ENCODE results near the gene FN1. TPM values are rescaled to one million over a fixed set of nuclear protein-coding genes. Genes with fewer than 3 reads are reported as not detected.

The FN1 gene
- total and polyA plus RNA-seq, 9 donors = 96.3 to 979 (median 287) TPM

DNA sequence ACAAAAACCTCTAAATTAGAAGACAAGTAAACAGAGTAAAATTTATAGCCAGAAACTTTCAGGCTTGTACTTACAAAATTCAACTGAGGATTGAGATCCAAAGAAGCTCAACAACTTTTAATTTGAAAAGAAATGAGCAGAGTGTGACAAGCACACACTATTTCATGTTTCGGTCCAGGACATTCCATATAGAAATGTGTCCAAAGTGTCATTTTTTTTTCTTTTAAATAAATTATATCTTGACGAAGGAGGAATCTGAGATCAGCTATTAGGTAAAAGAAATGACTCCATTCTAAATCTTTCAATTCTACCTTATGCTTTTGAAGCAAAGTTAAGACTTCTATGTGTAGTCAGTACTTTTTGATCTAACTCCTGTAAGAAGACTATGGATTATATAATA lies 4.6 kb downstream of the FN1 start:
- H3K9me3 ChIP-seq = no peaks in the 10 kb centered on the region
- no peaks in the 10 kb centered on the region for H3K4me1 ChIP-seq (ENCODE audit: insufficient read depth)
- 29 to 63% (median 42%) methylated on average over 2 of the region's 2 CpGs for WGBS, 3 donors
- H3K36me3 ChIP-seq = no peaks in the 10 kb centered on the region
- intact Hi-C loops (cut with DNase I) = loop anchor here in 1 of 4 donors (10.0 kb wide), 1 partner anchor 1234 kb away; no protein-coding TSS in a partner anchor
- H3K27me3 ChIP-seq = no peaks in the 10 kb centered on the region
- no peak overlapping the region for H3K27ac ChIP-seq
- no peak overlapping the region for H3K4me3 ChIP-seq
- DNase-seq = no peak
- TF ChIP-seq POLR2A (IDR thresholded peaks at IDR 0.05) (no peak), EP300 (IDR thresholded peaks at IDR 0.05) (no peak), CTCF (IDR thresholded peaks at IDR 0.05) (no peak)

GRCh38 chr2:215430528-215431187 lies 5.2 kb downstream of the FN1 start:
- no peak overlapping the region for H3K27ac ChIP-seq
- no peak overlapping the region for H3K4me3 ChIP-seq
- WGBS, 3 donors = 43 to 49% (median 49%) methylated on average over 6 of the region's 6 CpGs
- intact Hi-C loops (cut with DNase I) = loop anchor here in 1 of 4 donors (10.0 kb wide), 1 partner anchor 1234 kb away; no protein-coding TSS in a partner anchor
- H3K4me1 ChIP-seq (ENCODE audit: insufficient read depth) = no peaks in the 10 kb centered on the region
- no peak for DNase-seq
- H3K27me3 ChIP-seq = no peaks in the 10 kb centered on the region
- TF ChIP-seq EP300 (IDR thresholded peaks at IDR 0.05) = no peak
- TF ChIP-seq CTCF (IDR thresholded peaks at IDR 0.05) = no peak
- TF ChIP-seq POLR2A (IDR thresholded peaks at IDR 0.05) = no peak
- H3K9me3 ChIP-seq = no peaks in the 10 kb centered on the region
- H3K36me3 ChIP-seq = no peaks in the 10 kb centered on the region

DNA sequence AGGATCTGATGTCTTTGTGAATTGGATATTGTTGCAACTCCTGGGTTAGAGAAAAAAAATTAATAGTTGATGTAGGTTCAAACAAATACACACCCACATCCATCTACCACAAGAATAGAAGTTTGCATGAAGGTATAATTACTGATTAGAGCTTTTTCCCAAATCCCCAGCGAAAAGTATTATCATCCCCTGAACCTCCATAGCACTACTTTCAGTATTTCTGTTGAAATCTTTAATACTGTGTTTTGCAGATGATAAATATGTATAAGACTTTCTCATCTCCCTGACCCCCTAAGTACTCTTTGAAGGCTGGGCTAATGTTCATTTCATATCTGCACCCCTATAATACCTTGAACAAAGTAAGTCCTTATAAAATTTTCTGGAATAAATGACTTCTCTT lies 6.4 kb downstream of the FN1 start:
- Histone ChIP-seq H3K36me3 (no peaks in the 10 kb centered on the region), H3K9me3 (no peaks in the 10 kb centered on the region), H3K4me3 (no peak overlapping the region), H3K27me3 (no peaks in the 10 kb centered on the region), H3K4me1 (ENCODE audit: insufficient read depth) (no peaks in the 10 kb centered on the region), H3K27ac (no peak overlapping the region)
- DNase-seq = no peak
- WGBS, 3 donors = 96% methylated on average over 1 of the region's 1 CpG
- TF ChIP-seq CTCF (IDR thresholded peaks at IDR 0.05) (no peak), EP300 (IDR thresholded peaks at IDR 0.05) (no peak), POLR2A (IDR thresholded peaks at IDR 0.05) (no peak)
- intact Hi-C loops (cut with DNase I) = no loop called here

GRCh38 chr2:215428060-215428910 lies 7.6 kb downstream of the FN1 start:
- no peaks in the 10 kb centered on the region for H3K9me3 ChIP-seq
- H3K27me3 ChIP-seq = no peaks in the 10 kb centered on the region
- DNase-seq = no peak
- no peak for TF ChIP-seq EP300 (IDR thresholded peaks at IDR 0.05)
- H3K4me1 ChIP-seq (ENCODE audit: insufficient read depth) = no peaks in the 10 kb centered on the region
- intact Hi-C loops (cut with DNase I) = no loop called here
- WGBS, 3 donors = 93 to 94% (median 94%) methylated on average over 19 of the region's 19 CpGs
- no peaks in the 10 kb centered on the region for H3K36me3 ChIP-seq
- no peak overlapping the region for H3K27ac ChIP-seq
- no peak overlapping the region for H3K4me3 ChIP-seq

GRCh38 chr2:215427585-215427984 lies 8.3 kb downstream of the FN1 start:
- intact Hi-C loops (cut with DNase I) = no loop called here
- Histone ChIP-seq H3K27me3 (no peaks in the 10 kb centered on the region), H3K4me3 (no peak overlapping the region), H3K4me1 (ENCODE audit: insufficient read depth) (no peaks in the 10 kb centered on the region), H3K9me3 (no peaks in the 10 kb centered on the region), H3K27ac (no peak overlapping the region), H3K36me3 (no peaks in the 10 kb centered on the region)
- no peak for TF ChIP-seq CTCF (IDR thresholded peaks at IDR 0.05)
- no peak for TF ChIP-seq EP300 (IDR thresholded peaks at IDR 0.05)
- no peak for TF ChIP-seq POLR2A (IDR thresholded peaks at IDR 0.05)
- no peak for DNase-seq
- 89 to 93% (median 89%) methylated on average over 5 of the region's 5 CpGs for whole genome bisulfite sequencing, 3 donors
